ENCODE results near the gene PCBP2.

GRCh38 chr12:53480491-53481442, 28.9 kb downstream of the PCBP2 start:
- TF ChIP-seq RCOR1 (IDR thresholded peaks at IDR 0.05; ENCODE audit: insufficient replicate concordance, low read length): no peak
- TF ChIP-seq CTCF (conservative IDR thresholded peaks at IDR 0.05; ENCODE audit: low read depth, low read length): no peak
- TF ChIP-seq POLR2A (IDR thresholded peaks at IDR 0.05; ENCODE audit: low read depth, low read length): 0 out of 2 replicates have a peak, but pooled peaks have one; percentile 1
- TF ChIP-seq RFX5 (IDR thresholded peaks at IDR 0.05; ENCODE audit: low read depth, low read length): no peak
- TF ChIP-seq RAD21 (IDR thresholded peaks at IDR 0.05; ENCODE audit: low read length): no peak
- TF ChIP-seq MAFK (IDR thresholded peaks at IDR 0.05; ENCODE audit: low read depth, low read length): no peak
- TF ChIP-seq MXI1 (IDR thresholded peaks at IDR 0.05; ENCODE audit: borderline replicate concordance, low read depth, low read length): no peak
- no peak for TF ChIP-seq ELK1 (IDR thresholded peaks at IDR 0.05; ENCODE audit: borderline replicate concordance, low read depth, low read length)
- TF ChIP-seq CHD1 (IDR thresholded peaks at IDR 0.05; ENCODE audit: low read depth, low read length): no peak
- TF ChIP-seq MAZ (IDR thresholded peaks at IDR 0.05; ENCODE audit: borderline replicate concordance, low read depth, low read length): no peak
- TF ChIP-seq SMC3 (IDR thresholded peaks at IDR 0.05; ENCODE audit: low read depth, low read length): no peak
- TF ChIP-seq FOS (IDR thresholded peaks at IDR 0.05; ENCODE audit: low read depth, low read length): no peak
- TF ChIP-seq BHLHE40 (IDR thresholded peaks at IDR 0.05; ENCODE audit: low read depth, low read length): no peak
- TF ChIP-seq CEBPB (IDR thresholded peaks at IDR 0.05; ENCODE audit: low read depth, low read length): no peak

All from IMR-90 (cell line).